ENCODE data around the gene CHRM4. TPM values are rescaled to one million over a fixed set of nuclear protein-coding genes. Genes with fewer than 3 reads are reported as not detected.

CHRM4 gene
- total RNA-seq, 1 donor from 2014 or later, result not detected

GRCh38 chr11:46407635-46408034 lies 16.1 kb upstream of the CHRM4 start:
- Histone ChIP-seq H3K9me3 (ENCODE audit: control insufficient read depth in 3 of 3, low read length in 3 of 3) (no peaks in the 10 kb centered on the region), H3K4me3 (ENCODE audit: low read length in 3 of 3) (no peak overlapping the region), H3K27me3 (ENCODE audit: control insufficient read depth in 3 of 3, insufficient read depth in 3 of 3, low read length in 3 of 3) (no peaks in the 10 kb centered on the region), H3K4me1 (ENCODE audit: control insufficient read depth in 3 of 3, insufficient read depth in 3 of 3, low read length in 3 of 3) (peaks cover 4 to 17% (median 9%) of the 10 kb centered on the region in 3 donors), H3K36me3 (ENCODE audit: control insufficient read depth in 3 of 3, insufficient read depth in 3 of 3, low read length in 3 of 3) (peaks cover 28 to 40% (median 33%) of the 10 kb centered on the region in 3 donors), H3K9ac (ENCODE audit: low read depth in 1 of 3, low read length in 3 of 3) (no peak overlapping the region), H3K27ac (ENCODE audit: low read depth, low read length) (no peak overlapping the region)

GRCh38 chr11:46404476-46405017 lies 13.0 kb upstream of the CHRM4 start:
- H3K36me3 ChIP-seq (ENCODE audit: control insufficient read depth in 3 of 3, insufficient read depth in 3 of 3, low read length in 3 of 3), result peaks cover 25 to 37% (median 25%) of the 10 kb centered on the region in 3 donors
- no peak overlapping the region for H3K4me3 ChIP-seq (ENCODE audit: low read length in 3 of 3)
- no peak overlapping the region for H3K9ac ChIP-seq (ENCODE audit: low read depth in 1 of 3, low read length in 3 of 3)
- no peaks in the 10 kb centered on the region for H3K9me3 ChIP-seq (ENCODE audit: control insufficient read depth in 3 of 3, low read length in 3 of 3)
- H3K27me3 ChIP-seq (ENCODE audit: control insufficient read depth in 3 of 3, insufficient read depth in 3 of 3, low read length in 3 of 3), result no peaks in the 10 kb centered on the region
- no peak overlapping the region for H3K27ac ChIP-seq (ENCODE audit: low read depth, low read length)
- peaks cover 4 to 17% (median 10%) of the 10 kb centered on the region in 3 donors for H3K4me1 ChIP-seq (ENCODE audit: control insufficient read depth in 3 of 3, insufficient read depth in 3 of 3, low read length in 3 of 3)

GRCh38 chr11:46402957-46403902 lies 11.7 kb upstream of the CHRM4 start:
- Histone ChIP-seq H3K9ac (ENCODE audit: low read depth in 1 of 3, low read length in 3 of 3) (no peak overlapping the region), H3K4me1 (ENCODE audit: control insufficient read depth in 3 of 3, insufficient read depth in 3 of 3, low read length in 3 of 3) (peaks cover 4 to 17% (median 10%) of the 10 kb centered on the region in 3 donors), H3K27me3 (ENCODE audit: control insufficient read depth in 3 of 3, insufficient read depth in 3 of 3, low read length in 3 of 3) (no peaks in the 10 kb centered on the region), H3K36me3 (ENCODE audit: control insufficient read depth in 3 of 3, insufficient read depth in 3 of 3, low read length in 3 of 3) (peaks cover 17 to 28% (median 19%) of the 10 kb centered on the region in 3 donors), H3K9me3 (ENCODE audit: control insufficient read depth in 3 of 3, low read length in 3 of 3) (no peaks in the 10 kb centered on the region), H3K4me3 (ENCODE audit: low read length in 3 of 3) (peak overlapping the region in 1 of 3 donors; percentile 22), H3K27ac (ENCODE audit: low read depth, low read length) (no peak overlapping the region)

GRCh38 chr11:46397526-46397925 lies 6.0 kb upstream of the CHRM4 start:
- H3K4me3 ChIP-seq (ENCODE audit: low read length in 3 of 3), result no peak overlapping the region
- peaks cover 14 to 29% (median 19%) of the 10 kb centered on the region in 3 donors for H3K36me3 ChIP-seq (ENCODE audit: control insufficient read depth in 3 of 3, insufficient read depth in 3 of 3, low read length in 3 of 3)

GRCh38 chr11:46393759-46394158 lies 2.2 kb upstream of the CHRM4 start:
- Histone ChIP-seq H3K4me3 (ENCODE audit: low read length in 3 of 3) (no peak overlapping the region), H3K27me3 (ENCODE audit: control insufficient read depth in 3 of 3, insufficient read depth in 3 of 3, low read length in 3 of 3) (peaks cover 19 to 22% (median 19%) of the 10 kb centered on the region in 3 donors), H3K9me3 (ENCODE audit: control insufficient read depth in 3 of 3, low read length in 3 of 3) (no peaks in the 10 kb centered on the region), H3K9ac (ENCODE audit: low read depth in 1 of 3, low read length in 3 of 3) (no peak overlapping the region), H3K27ac (ENCODE audit: low read depth, low read length) (no peak overlapping the region), H3K4me1 (ENCODE audit: control insufficient read depth in 3 of 3, insufficient read depth in 3 of 3, low read length in 3 of 3) (peaks cover 14 to 25% (median 20%) of the 10 kb centered on the region in 3 donors), H3K36me3 (ENCODE audit: control insufficient read depth in 3 of 3, insufficient read depth in 3 of 3, low read length in 3 of 3) (peaks cover 11 to 24% (median 19%) of the 10 kb centered on the region in 3 donors)

More at GRCh38 chr11:46397526-46397925, 6.0 kb upstream of the CHRM4 start:
- Histone ChIP-seq H3K9me3 (ENCODE audit: control insufficient read depth in 3 of 3, low read length in 3 of 3) (no peaks in the 10 kb centered on the region), H3K27ac (ENCODE audit: low read depth, low read length) (no peak overlapping the region), H3K27me3 (ENCODE audit: control insufficient read depth in 3 of 3, insufficient read depth in 3 of 3, low read length in 3 of 3) (no peaks in the 10 kb centered on the region), H3K9ac (ENCODE audit: low read depth in 1 of 3, low read length in 3 of 3) (no peak overlapping the region), H3K4me1 (ENCODE audit: control insufficient read depth in 3 of 3, insufficient read depth in 3 of 3, low read length in 3 of 3) (peaks cover 0 to 5% (median 4%) of the 10 kb centered on the region in 3 donors)

- Histone ChIP-seq H3K4me1 (ENCODE audit: control insufficient read depth in 3 of 3, insufficient read depth in 3 of 3, low read length in 3 of 3) (peaks cover 14 to 25% (median 20%) of the 10 kb centered on the region in 3 donors), H3K9ac (ENCODE audit: low read depth in 1 of 3, low read length in 3 of 3) (no peak overlapping the region), H3K27me3 (ENCODE audit: control insufficient read depth in 3 of 3, insufficient read depth in 3 of 3, low read length in 3 of 3) (peaks cover 24 to 25% (median 25%) of the 10 kb centered on the region in 3 donors), H3K4me3 (ENCODE audit: low read length in 3 of 3) (no peak overlapping the region), H3K9me3 (ENCODE audit: control insufficient read depth in 3 of 3, low read length in 3 of 3) (no peaks in the 10 kb centered on the region), H3K27ac (ENCODE audit: low read depth, low read length) (no peak overlapping the region), H3K36me3 (ENCODE audit: control insufficient read depth in 3 of 3, insufficient read depth in 3 of 3, low read length in 3 of 3) (peaks cover 11 to 24% (median 19%) of the 10 kb centered on the region in 3 donors)
Observed at GRCh38 chr11:46393231-46393616, 1.6 kb upstream of the CHRM4 start.

GRCh38 chr11:46392421-46393230 lies 1.1 kb upstream of the CHRM4 start:
- H3K27me3 ChIP-seq (ENCODE audit: control insufficient read depth in 3 of 3, insufficient read depth in 3 of 3, low read length in 3 of 3), result peaks cover 24 to 31% (median 31%) of the 10 kb centered on the region in 3 donors
- H3K4me1 ChIP-seq (ENCODE audit: control insufficient read depth in 3 of 3, insufficient read depth in 3 of 3, low read length in 3 of 3), result peaks cover 14 to 25% (median 20%) of the 10 kb centered on the region in 3 donors

GRCh38 chr11:46391186-46391577 lies 394 bp downstream of the CHRM4 start:
- no peak overlapping the region for H3K27ac ChIP-seq (ENCODE audit: low read depth, low read length)
- H3K36me3 ChIP-seq (ENCODE audit: control insufficient read depth in 3 of 3, insufficient read depth in 3 of 3, low read length in 3 of 3), result peaks cover 0 to 5% (median 5%) of the 10 kb centered on the region in 3 donors
- no peak overlapping the region for H3K4me3 ChIP-seq (ENCODE audit: low read length in 3 of 3)
- no peak overlapping the region for H3K9ac ChIP-seq (ENCODE audit: low read depth in 1 of 3, low read length in 3 of 3)
- no peaks in the 10 kb centered on the region for H3K9me3 ChIP-seq (ENCODE audit: control insufficient read depth in 3 of 3, low read length in 3 of 3)
- H3K4me1 ChIP-seq (ENCODE audit: control insufficient read depth in 3 of 3, insufficient read depth in 3 of 3, low read length in 3 of 3), result peaks cover 14 to 25% (median 20%) of the 10 kb centered on the region in 3 donors
- H3K27me3 ChIP-seq (ENCODE audit: control insufficient read depth in 3 of 3, insufficient read depth in 3 of 3, low read length in 3 of 3), result peaks cover 33 to 44% (median 44%) of the 10 kb centered on the region in 3 donors

More at GRCh38 chr11:46392421-46393230, 1.1 kb upstream of the CHRM4 start:
- Histone ChIP-seq H3K27ac (ENCODE audit: low read depth, low read length) (no peak overlapping the region), H3K4me3 (ENCODE audit: low read length in 3 of 3) (peak overlapping the region in 2 of 3 donors; percentile 43 to 49), H3K9me3 (ENCODE audit: control insufficient read depth in 3 of 3, low read length in 3 of 3) (no peaks in the 10 kb centered on the region), H3K9ac (ENCODE audit: low read depth in 1 of 3, low read length in 3 of 3) (no peak overlapping the region), H3K36me3 (ENCODE audit: control insufficient read depth in 3 of 3, insufficient read depth in 3 of 3, low read length in 3 of 3) (peaks cover 9 to 18% (median 16%) of the 10 kb centered on the region in 3 donors)

GRCh38 chr11:46390331-46391171 lies 1.0 kb downstream of the CHRM4 start:
- Histone ChIP-seq H3K27ac (ENCODE audit: low read depth, low read length) (no peak overlapping the region), H3K4me3 (ENCODE audit: low read length in 3 of 3) (no peak overlapping the region), H3K27me3 (ENCODE audit: control insufficient read depth in 3 of 3, insufficient read depth in 3 of 3, low read length in 3 of 3) (peaks cover 37 to 49% (median 46%) of the 10 kb centered on the region in 3 donors), H3K4me1 (ENCODE audit: control insufficient read depth in 3 of 3, insufficient read depth in 3 of 3, low read length in 3 of 3) (peaks cover 14 to 25% (median 20%) of the 10 kb centered on the region in 3 donors), H3K36me3 (ENCODE audit: control insufficient read depth in 3 of 3, insufficient read depth in 3 of 3, low read length in 3 of 3) (no peaks in the 10 kb centered on the region), H3K9me3 (ENCODE audit: control insufficient read depth in 3 of 3, low read length in 3 of 3) (no peaks in the 10 kb centered on the region), H3K9ac (ENCODE audit: low read depth in 1 of 3, low read length in 3 of 3) (no peak overlapping the region)
